Measurements from ENCODE around the gene ZNF732.
A peak's percentile ranks its signal among the peaks of the same experiment; 100 is the strongest.
"Not testable (repeated sequence)": the region's sequence is repeated elsewhere in the genome, so short reads cannot be mapped to it uniquely, and the experiment has no call there.

The ZNF732 gene

DNA sequence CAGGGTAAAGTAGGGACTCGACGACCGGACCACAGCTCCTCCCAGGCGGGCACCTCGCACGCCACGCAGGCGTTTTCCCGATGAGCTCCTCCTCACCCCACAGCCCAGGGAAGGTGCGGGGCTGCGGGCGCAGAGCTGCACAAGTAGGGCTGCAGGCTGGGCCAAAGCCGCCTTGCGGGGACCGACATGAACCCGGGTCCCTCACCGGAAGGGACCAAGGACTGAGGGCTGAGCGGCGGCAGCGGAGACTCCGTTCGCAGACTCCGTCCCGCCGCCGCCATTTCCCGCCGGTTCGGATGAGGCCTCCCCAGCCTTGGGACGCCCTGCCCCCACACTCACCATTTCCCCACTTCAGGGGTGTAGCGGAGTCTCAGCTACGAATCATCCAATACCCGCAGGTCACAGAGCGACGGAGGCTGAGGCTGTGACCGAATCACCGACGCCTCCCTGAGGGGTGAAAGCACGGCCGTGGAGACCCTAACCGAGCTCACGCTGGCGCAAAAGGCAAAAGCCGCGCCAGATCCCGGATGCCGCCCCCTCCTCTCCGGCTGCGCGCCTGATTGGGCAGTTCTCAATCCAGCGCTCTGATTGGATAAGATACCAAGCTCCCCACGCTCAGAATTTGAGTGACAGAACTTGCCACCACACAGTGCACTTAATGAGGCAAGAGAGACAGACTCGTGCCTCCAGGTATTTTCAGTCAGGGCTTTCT, at the start of gene ZNF732:
Gene ZNF732, minus strand, starts transcription at position 506 of the 712 bp plus-strand sequence. Its CDS starts 164 bp downstream, at position 342.
- DNase-seq (ENCODE audit: low read depth, low spot score), result peak; percentile 77

DNA sequence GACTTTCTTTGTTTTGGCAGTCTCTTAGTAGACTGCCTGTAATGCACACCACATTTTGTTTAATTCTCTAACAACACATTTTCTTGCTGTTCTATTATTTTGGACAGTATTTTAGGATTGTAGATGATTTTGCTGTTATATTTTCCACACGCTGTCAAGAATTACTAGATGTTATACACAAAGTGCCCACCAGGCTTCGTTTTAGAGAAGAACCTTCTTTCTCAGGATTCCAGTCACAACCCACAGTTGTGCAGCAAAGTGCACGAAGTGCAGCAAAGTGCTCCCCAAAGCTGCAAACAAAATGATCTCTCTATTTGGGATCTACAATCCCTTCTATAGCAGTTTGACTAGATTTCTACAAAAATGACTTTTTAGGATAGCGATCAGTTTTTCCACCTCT, 34.7 kb upstream of the ZNF732 start:
- DNase-seq (ENCODE audit: low read depth, low spot score), result no peak

DNA sequence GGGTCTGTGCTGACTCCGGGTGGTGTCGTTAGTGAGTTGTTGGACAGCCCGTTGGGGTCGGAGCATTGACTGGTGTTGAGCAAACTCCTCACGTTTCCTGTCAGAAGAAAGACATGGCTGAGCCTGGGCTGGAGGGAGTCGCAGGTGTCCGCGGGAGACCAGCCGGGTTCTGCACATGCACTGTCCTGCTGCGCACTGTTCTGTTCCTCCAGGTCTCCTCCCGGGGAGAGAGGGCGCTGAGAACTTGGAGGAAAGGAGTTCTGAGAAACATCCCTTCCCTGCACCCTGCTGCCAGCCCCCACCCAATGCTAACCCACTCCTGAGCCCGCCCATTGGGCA, 33.5 kb upstream of the ZNF732 start:
- peak; percentile 18 for DNase-seq (ENCODE audit: low read depth, low spot score)

DNA sequence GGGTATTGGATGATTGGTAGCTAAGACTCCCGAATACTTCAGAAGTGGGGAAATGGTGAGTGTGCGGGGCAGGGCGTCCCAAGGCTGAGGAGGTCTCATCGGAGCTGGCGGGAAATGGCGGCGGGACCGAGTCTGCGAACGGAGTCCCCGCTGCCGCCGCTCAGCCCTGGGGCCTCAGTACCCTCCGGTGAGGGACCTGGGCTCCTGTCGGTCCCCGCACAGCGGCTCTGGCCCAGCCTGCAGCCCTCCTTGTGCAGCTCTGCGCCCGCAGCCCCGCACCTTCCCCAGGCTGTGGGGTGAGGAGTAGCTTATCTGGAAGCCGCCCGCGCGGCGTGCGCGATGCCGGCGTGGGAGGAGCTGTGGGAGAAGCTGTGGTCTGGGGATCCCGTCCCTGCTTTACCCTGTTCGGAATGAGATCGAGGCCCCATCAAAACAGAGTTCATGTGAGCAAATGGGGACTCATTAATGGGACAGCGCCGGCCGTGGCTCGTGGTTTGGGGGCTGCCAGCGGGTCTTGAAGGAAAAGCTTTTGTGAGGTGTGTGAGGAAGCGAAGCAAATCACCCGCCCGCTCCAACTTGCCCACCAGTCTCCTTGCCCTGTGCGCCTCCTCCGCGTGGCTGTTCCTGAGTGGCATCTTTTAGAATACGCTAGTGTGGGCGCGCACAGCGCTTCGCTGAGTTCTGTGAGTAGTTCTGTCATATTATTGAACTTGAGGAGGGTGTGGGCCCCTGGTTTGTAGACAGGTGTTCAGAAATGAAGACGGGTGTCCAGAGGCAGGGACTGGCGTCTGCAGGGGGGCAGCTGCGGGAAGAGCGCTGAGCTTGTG, 32.9 kb upstream of the ZNF732 start:
- peak; percentile 71 for DNase-seq (ENCODE audit: low read depth, low spot score)

GRCh38 chr4:337143-337931, 32.1 kb upstream of the ZNF732 start, which contains the start of gene ZNF141:
TSS of gene ZNF141 (plus strand) at chr4:337814. CDS start at chr4:337984, 170 bp downstream.
- DNase-seq (ENCODE audit: low read depth, low spot score), result peak; percentile 98

DNA sequence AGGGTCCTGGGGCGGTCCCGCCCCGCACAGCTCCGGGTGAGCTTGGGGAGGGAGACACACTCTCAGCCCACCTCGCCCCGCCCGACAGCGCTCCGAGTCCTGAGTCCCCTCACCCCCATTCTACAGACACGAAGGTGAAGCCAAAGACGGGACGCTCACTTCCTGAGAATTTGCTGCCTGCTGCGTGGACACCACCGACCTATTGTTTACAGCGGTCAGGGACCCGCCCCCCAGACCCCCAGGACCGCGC, 31.5 kb upstream of the ZNF732 start:
- no peak for DNase-seq (ENCODE audit: low read depth, low spot score)

GRCh38 chr4:336099-336892, 31.0 kb upstream of the ZNF732 start:
- DNase-seq (ENCODE audit: low read depth, low spot score), result peak; percentile 38

DNA sequence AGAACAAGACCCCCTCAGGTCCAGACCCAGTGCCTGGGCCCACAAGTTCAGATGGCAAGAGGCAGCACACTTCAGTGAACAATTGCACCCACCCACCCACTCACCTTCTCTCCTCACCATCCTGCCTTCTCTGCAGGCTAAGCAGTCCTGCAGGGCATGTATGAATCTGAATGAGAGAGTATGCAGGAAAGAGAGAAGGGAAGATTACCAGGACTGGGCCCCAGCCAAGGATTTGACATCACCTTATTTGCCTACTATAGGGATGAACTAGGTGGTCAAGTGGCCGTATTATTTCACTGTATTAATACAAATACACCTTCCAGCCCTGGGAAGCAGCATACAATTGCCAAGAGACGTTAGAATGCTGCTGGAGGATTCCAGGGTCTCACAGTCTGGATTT, 30.2 kb upstream of the ZNF732 start:
- no peak for DNase-seq (ENCODE audit: low read depth, low spot score)

DNA sequence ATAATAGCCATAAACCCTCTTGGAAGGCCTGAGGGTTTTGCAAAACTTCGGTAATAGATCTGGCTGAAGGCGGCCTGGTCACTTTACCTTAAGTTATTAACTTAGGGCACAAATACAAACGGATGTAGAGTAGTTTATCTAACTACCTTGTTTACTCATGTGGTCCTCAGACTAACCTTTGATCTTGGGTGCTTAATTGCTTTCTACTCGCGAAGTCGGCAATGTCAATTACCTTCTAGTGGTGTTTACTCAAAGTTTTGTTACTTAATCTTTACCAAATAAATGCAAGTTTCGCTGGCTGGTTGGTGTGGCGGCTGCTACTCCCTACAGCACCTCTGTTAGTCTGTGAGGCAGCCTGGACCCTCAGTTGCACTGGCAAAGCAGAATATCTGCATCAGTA, 23.5 kb upstream of the ZNF732 start:
- DNase-seq (ENCODE audit: low read depth, low spot score), result no peak

GRCh38 chr4:314296-314903, 9.1 kb upstream of the ZNF732 start:
- no peak for DNase-seq (ENCODE audit: low read depth, low spot score)

DNA sequence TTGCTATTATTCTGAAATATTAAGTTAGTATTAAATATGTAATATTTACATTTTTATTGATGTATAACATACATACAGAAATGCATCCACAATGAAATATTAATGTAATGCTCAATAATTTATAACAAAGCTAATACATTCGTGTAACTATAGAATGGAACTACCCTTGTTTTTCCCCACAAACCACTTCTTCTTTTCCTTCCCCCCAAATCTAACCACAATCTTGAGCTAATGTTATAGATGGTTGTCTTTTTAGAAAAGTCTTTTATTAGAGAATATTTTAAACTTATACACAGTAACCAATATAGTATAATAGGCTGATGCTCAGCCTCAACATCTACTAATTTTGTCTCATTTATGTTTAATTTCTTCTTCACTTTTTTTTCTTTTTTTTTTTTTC, 4.5 kb upstream of the ZNF732 start:
- DNase-seq (ENCODE audit: low read depth, low spot score), result no peak

GRCh38 chr4:306551-306961, 1.3 kb upstream of the ZNF732 start:
- no peak for DNase-seq (ENCODE audit: low read depth, low spot score)

GRCh38 chr4:304516-304915, 758 bp downstream of the ZNF732 start:
- DNase-seq (ENCODE audit: low read depth, low spot score), result peak; percentile 2

DNA sequence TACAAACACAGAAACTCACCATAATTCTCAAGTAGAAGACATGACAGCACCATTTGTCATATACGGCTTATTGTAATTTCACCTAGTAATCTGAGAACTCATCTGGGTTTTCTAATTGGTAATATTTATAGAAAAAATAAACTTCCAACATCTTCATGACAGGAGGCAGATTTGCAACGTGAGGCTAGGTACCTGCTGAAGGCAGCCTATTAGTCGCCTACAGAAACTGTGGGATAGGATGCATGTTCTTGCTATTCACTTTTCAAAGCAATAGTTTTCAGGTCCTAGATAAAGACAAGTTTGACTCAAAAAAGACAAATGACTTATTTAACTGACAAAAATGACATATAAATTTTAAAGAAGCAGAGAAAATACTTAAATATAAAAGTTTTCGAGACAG, 2.9 kb downstream of the ZNF732 start:
- DNase-seq (ENCODE audit: low read depth, low spot score), result no peak

GRCh38 chr4:294732-295131, 10.5 kb downstream of the ZNF732 start:
- DNase-seq (ENCODE audit: low read depth, low spot score), result no peak

DNA sequence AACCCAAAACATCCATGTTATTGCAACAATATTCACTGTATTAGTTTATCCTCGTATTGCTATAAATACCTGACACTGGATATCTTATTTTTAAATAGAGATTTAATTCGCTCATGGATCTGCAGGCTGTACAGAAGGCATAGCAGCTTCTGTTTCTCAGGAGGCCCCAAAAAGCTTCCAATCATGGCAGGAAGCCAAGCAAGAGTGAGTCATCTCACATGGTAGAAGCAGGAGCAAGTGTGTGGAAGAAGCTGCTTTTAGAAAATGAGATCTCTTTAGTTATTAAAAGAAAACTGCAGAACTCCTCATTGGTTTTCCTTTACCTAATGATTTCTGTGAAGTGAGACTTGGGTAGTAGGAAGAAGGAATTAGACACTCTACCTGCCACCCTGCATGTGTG, 16.4 kb downstream of the ZNF732 start:
- DNase-seq (ENCODE audit: low read depth, low spot score), result peak; percentile 4

GRCh38 chr4:273309-274017, 31.8 kb downstream of the ZNF732 start:
- no peak for DNase-seq (ENCODE audit: low read depth, low spot score)

- no peak for DNase-seq (ENCODE audit: low read depth, low spot score)
These were observed 33.7 kb downstream of the ZNF732 start for GRCh38 chr4:271492-272103.

- not testable (repeated sequence) for DNase-seq (ENCODE audit: low read depth, low spot score)
These were observed 46.0 kb downstream of the ZNF732 start for GRCh38 chr4:259240-259639.

DNA sequence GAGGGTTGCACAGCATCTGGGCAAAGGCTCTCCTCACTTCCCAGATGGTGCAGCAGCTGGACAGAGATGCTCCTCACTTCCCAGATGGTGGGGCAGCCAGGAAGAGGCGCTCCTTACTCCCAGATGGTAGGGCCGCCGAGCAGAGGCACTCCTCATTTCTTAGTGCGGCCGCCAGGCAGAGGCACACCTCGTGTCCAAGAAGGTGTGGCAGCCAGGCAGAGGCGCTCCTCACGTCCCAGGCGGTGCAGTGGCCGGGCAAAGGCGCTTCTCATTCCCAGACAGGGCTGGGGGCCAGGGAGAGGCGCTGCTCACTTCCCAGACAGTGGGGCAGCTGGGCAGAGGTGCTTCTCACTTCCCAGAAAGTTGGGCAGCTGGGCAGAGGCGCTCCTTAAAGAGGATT, 48.8 kb downstream of the ZNF732 start:
- no peak for DNase-seq (ENCODE audit: low read depth, low spot score)
